K562 (cell line): ENCODE data around the gene TXLNB. TPM values are rescaled to one million over a fixed set of nuclear protein-coding genes. Genes with fewer than 3 reads are reported as not detected.

Source experiments
- ATAC-seq: fragments of 200-7000 bp; cut with Tn5 transposase; 3 replicates; pipeline ENCODE4 v1.9.1; 2020; ENCODE audit warnings: moderate library complexity
- BruUV-seq: library from RNA; stranded (reverse); fragments of 400-500 nt; replicated peaks from 2 replicates; lab custom pipeline; 2021; lab: Mats Ljungman, UMichigan
- CTCF ChIA-PET: fragments of 300-600 bp; formaldehyde crosslinking; extraction: SDS; loops from one replicate; lab custom pipeline; 2021; ENCODE audit warnings: low intra/inter-chr PET ratio; lab: Yijun Ruan, JAX
- POLR2A ChIA-PET: fragments of 300-600, 350-650 bp; sonication (Branson Sonifier 250); formaldehyde crosslinking; extraction: SDS; loops from one replicate; lab custom pipeline; 2021; ENCODE audit warnings: antibody characterized with exemption, inconsistent platforms; lab: Yijun Ruan, JAX
- DNase-seq, 4 experiments: peaks; one replicate each; pipeline versions ENCODE4 v3.0.0 to v3.0.0-alpha.2; 2011 to 2018; ENCODE audit warnings: low spot score in 3 of 4, mixed read lengths in 3 of 4; ENCODE audit errors: extremely low read depth in 1 of 4
- FAIRE-seq: peaks from 2 replicates; lab custom pipeline; 2011; peaks lifted over from hg19 to GRCh38; lab: Jason Lieb, UNC
- H2AFZ ChIP-seq: 2 replicates; pipeline ENCODE4 v1.6.0; 2011; ENCODE audit warnings: low read depth, low read length, control low read depth, inconsistent platforms
- H3K27ac ChIP-seq: fragments of 200-600 bp; 3 replicates; pipeline ENCODE4 v1.8.0; 2011; ENCODE audit warnings: low read depth, mild to moderate bottlenecking, control low read depth, inconsistent platforms, low read length, moderate library complexity, mixed read lengths; ENCODE audit errors: extremely low read depth
- H3K27me3 ChIP-seq, 2 experiments: fragments of 300-600 bp in 1 of 2; 2 replicates in 1 of 2; 3 replicates in 1 of 2; pipeline versions ENCODE4 v1.6.0 to v1.8.0; 2011; ENCODE audit warnings: inconsistent platforms in 2 of 2, low read length in 2 of 2, mild to moderate bottlenecking in 1 of 2, mixed read lengths in 1 of 2, moderate library complexity in 1 of 2; ENCODE audit not compliant: control insufficient read depth in 2 of 2, insufficient read depth in 2 of 2
- H3K36me3 ChIP-seq: fragments of 300-600 bp; 3 replicates; pipeline ENCODE4 v1.8.0; 2011; ENCODE audit warnings: mild to moderate bottlenecking, low read length, inconsistent platforms; ENCODE audit not compliant: control insufficient read depth, insufficient read depth
- H3K4me1 ChIP-seq, 2 experiments: fragments of 200-600 bp in 1 of 2; replicated peaks in 1 of 2; 2 replicates in 1 of 2; 3 replicates in 1 of 2; pipeline versions ENCODE4 v1.5.1 to v1.8.0; 2011; ENCODE audit warnings: inconsistent platforms in 2 of 2, low read length in 2 of 2, mild to moderate bottlenecking in 1 of 2, mixed read lengths in 1 of 2, moderate library complexity in 1 of 2; ENCODE audit not compliant: control insufficient read depth in 2 of 2, insufficient read depth in 2 of 2
- H3K4me2 ChIP-seq: 2 replicates; pipeline ENCODE4 v1.6.1; 2011; ENCODE audit warnings: low read length, control low read depth, inconsistent platforms, mixed read lengths; ENCODE audit not compliant: insufficient read depth
- H3K4me3 ChIP-seq: fragments of 200-600 bp; sonication (generic), shearing (Covaris generic); 2 replicates; pipeline ENCODE4 v1.5.1; 2016; ENCODE audit warnings: control low read depth, inconsistent platforms
- H3K79me2 ChIP-seq: fragments of 200-600 bp; 3 replicates; pipeline ENCODE4 v1.8.0; 2011; ENCODE audit warnings: low read length, inconsistent platforms; ENCODE audit not compliant: control insufficient read depth, insufficient read depth
- H3K9ac ChIP-seq, 2 experiments: 2 replicates each; pipeline versions ENCODE4 v1.6.0 to v1.6.1; 2011; ENCODE audit warnings: low read depth in 2 of 2, low read length in 2 of 2, control low read depth in 1 of 2, inconsistent platforms in 1 of 2, mild to moderate bottlenecking in 1 of 2, mixed read lengths in 1 of 2; ENCODE audit not compliant: insufficient read depth in 1 of 2
- H3K9me1 ChIP-seq: one replicate; pipeline ENCODE4 v1.6.0; 2011; ENCODE audit warnings: inconsistent platforms, mild to moderate bottlenecking, low read length, moderate library complexity; ENCODE audit not compliant: control insufficient read depth, insufficient read depth
- H3K9me3 ChIP-seq: replicated peaks from 2 replicates; pipeline ENCODE4 v1.5.1; 2011; ENCODE audit warnings: low read depth, low read length, inconsistent platforms; ENCODE audit not compliant: control insufficient read depth, insufficient read depth
- H4K20me1 ChIP-seq: replicated peaks from 2 replicates; pipeline ENCODE4 v1.6.1; 2011; ENCODE audit warnings: low read length, inconsistent platforms, mixed read lengths; ENCODE audit not compliant: control insufficient read depth, insufficient read depth
- FOXM1 ChIP-seq, 2 experiments: fragments of 450-650 bp in 1 of 2; sonication (generic) in 1 of 2; formaldehyde crosslinking in 1 of 2; IDR thresholded peaks; 2 replicates each; pipeline versions ENCODE4 v1.6.1 to v1.9.0; 2017 to 2022; ENCODE audit warnings: low read depth in 2 of 2, mild to moderate bottlenecking in 2 of 2, missing genetic modification reagents in 1 of 2, moderate library complexity in 1 of 2
- GTF2A2 ChIP-seq: IDR thresholded peaks from 2 replicates; pipeline ENCODE4 v1.6.1; 2016; ENCODE audit warnings: mild to moderate bottlenecking, missing genetic modification characterization, missing compliant biosample characterization
- KDM2B ChIP-seq: fragments of 250-450 bp; sonication (Bioruptor Pico); IDR thresholded peaks from 2 replicates; pipeline ENCODE4 v1.8.0; 2021; ENCODE audit warnings: mild to moderate bottlenecking, moderate library complexity
- MAFF ChIP-seq: IDR thresholded peaks from 2 replicates; pipeline ENCODE4 v1.6.1; 2012; ENCODE audit warnings: low read length, improper control_type of control experiment
- MTA1 ChIP-seq: fragments of 450-650 bp; IDR thresholded peaks from 2 replicates; pipeline ENCODE4 v1.6.1; 2017; ENCODE audit warnings: borderline replicate concordance
- RBM22 ChIP-seq: fragments of 200-400 bp; formaldehyde crosslinking; IDR thresholded peaks from 2 replicates; pipeline ENCODE4 v1.6.1; 2018; ENCODE audit warnings: low read length, low read depth; ENCODE audit not compliant: poor library complexity, severe bottlenecking
- SRSF7 ChIP-seq: fragments of 200-400 bp; formaldehyde crosslinking; optimal IDR thresholded peaks from 2 replicates; pipeline ENCODE3; 2017; ENCODE audit warnings: mild to moderate bottlenecking, low read depth, low read length
- WGBS: fragments of 100-300 bp; shearing (Covaris generic); methylation state at CpG from one replicate; pipeline ENCODE4 v1.1.6; 2016; ENCODE audit warnings: low coverage, mixed read lengths; ENCODE audit not compliant: insufficient coverage; ENCODE audit errors: missing lambda C conversion rate; 5-methylcytosine and 5-hydroxymethylcytosine counted together
- in situ Hi-C: fragments of 300-500 bp; cut with MboI; formaldehyde crosslinking; loops from 4 replicates; pipeline ENCODE4 v1.15.0; 2018; ENCODE audit warnings: inconsistent platforms, mixed read lengths
- intact Hi-C: fragments of 100-400 bp; cut with micrococcal nuclease; formaldehyde crosslinking; loops from 2 replicates; pipeline ENCODE4 v1.14.2; 2022
- polyA plus RNA-seq, 8 experiments: library from polyadenylated mRNA; depleted of rRNA in 4 of 8; stranded (reverse) in 5 of 8; unstranded in 3 of 8; fragments of >200 nt; fragmentation: Nextera tagmentation in 2 of 8; fragmentation: Illumina TruSeq in 1 of 8; extraction: Ambion mirVana in 2 of 8; extraction: Trizol in 1 of 8; gene quantifications; 2 replicates each; pipeline versions ENCODE4 v1.2.1 to v1.2.3, GENCODE V29; 2011 to 2014; ENCODE audit warnings: inconsistent platforms in 1 of 8, missing spikeins in 1 of 8
- total RNA-seq, 7 experiments: library from RNA; depleted of rRNA in 6 of 7; stranded (reverse); fragments of >200 nt in 6 of 7; fragmentation: Illumina TruSeq in 2 of 7; extraction: Trizol in 2 of 7; gene quantifications; 2 replicates each; pipeline versions ENCODE4 v1.2.1 to v1.2.3, GENCODE V29; 2011 to 2021; ENCODE audit warnings: low replicate concordance in 1 of 7
- TF ChIP-seq, protein P1 (sequence below): fragments of 250-450 bp; sonication (Bioruptor Pico); IDR thresholded peaks from 2 replicates; pipeline ENCODE4 v1.4.0; 2020; ENCODE audit warnings: mild to moderate bottlenecking, moderate library complexity
- TF ChIP-seq, protein P2 (sequence below): fragments of 250-450 bp; sonication (Bioruptor Pico); IDR thresholded peaks from 2 replicates; pipeline ENCODE4 v1.4.0; 2020
- TF ChIP-seq, protein P3 (sequence below): IDR thresholded peaks from 2 replicates; pipeline ENCODE4 v1.6.1; 2011; ENCODE audit warnings: borderline replicate concordance, low read depth, mild to moderate bottlenecking, moderate library complexity, low read length; ENCODE audit not compliant: insufficient read depth, poor library complexity, severe bottlenecking

TXLNB gene
- total and polyA plus RNA-seq, 9 of the 15 experiments (the other 6 are each of a cell fraction or from before 2014, with no cell fraction given): not detected

DNA sequence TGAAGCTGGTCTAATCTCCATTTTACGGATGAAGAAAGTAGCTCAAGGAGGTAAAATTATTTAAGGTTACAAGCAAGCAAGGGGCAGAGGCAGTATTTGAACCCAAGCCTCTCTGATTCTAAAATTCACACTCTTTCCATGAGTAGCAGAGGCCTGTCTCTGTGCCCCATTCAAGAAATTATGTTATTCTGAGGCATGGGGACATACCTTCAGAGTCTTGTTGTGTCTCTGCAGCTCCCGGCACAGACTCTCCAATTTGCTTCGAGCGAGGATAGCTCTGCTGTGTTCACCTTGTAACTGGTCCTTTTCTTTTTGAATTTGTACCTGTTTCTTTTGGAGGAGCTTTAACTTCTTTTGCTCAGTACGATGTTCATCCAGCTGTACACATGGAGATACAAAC is 21.5 kb downstream of the TXLNB start:
- Histone ChIP-seq H3K27ac (no peak overlapping the region), H3K79me2 (no peaks in the 10 kb centered on the region), H3K4me3 (no peak overlapping the region), H3K9me1 (no peaks in the 10 kb centered on the region), H3K4me1 (no peaks in the 10 kb centered on the region), H4K20me1 (no peaks in the 10 kb centered on the region), H2AFZ (no peak overlapping the region), H3K4me2 (no peak overlapping the region), H3K9me3 (no peaks in the 10 kb centered on the region), H3K9ac (no peak overlapping the region), H3K36me3 (no peaks in the 10 kb centered on the region), H3K27me3 (peaks cover 0 to 6% of the 10 kb centered on the region in 2 experiments; a peak in 2 of 5 replicates)
- ATAC-seq: no peak
- no peak for DNase-seq
- intact Hi-C loops (no loop called here), in situ Hi-C loops (no loop called here)
- ChIA-PET POLR2A (interaction anchor here (0.5 to 1.3 kb wide), 2 partner anchors 11 to 13 kb away, joined by 3 read pairs; no protein-coding TSS in a partner anchor), CTCF (no interaction called here)
- FAIRE-seq: no peak
- WGBS: 0% methylated on average over 5 of the region's 5 CpGs
- no TSS peak for BruUV-seq
- TF ChIP-seq MAFF (no peak), RBM22 (no peak), KDM2B (CRISPR knock-in tag) (no peak), MTA1 (no peak), FOXM1 (IDR thresholded peaks at IDR 0.05; ENCODE audit: low read depth) (no peak), FOXM1 (CRISPR knock-in tag; IDR thresholded peaks at IDR 0.05; ENCODE audit: low read depth) (no peak), GTF2A2 (no peak), SRSF7 (no peak)
- TF ChIP-seq, protein P1, sequence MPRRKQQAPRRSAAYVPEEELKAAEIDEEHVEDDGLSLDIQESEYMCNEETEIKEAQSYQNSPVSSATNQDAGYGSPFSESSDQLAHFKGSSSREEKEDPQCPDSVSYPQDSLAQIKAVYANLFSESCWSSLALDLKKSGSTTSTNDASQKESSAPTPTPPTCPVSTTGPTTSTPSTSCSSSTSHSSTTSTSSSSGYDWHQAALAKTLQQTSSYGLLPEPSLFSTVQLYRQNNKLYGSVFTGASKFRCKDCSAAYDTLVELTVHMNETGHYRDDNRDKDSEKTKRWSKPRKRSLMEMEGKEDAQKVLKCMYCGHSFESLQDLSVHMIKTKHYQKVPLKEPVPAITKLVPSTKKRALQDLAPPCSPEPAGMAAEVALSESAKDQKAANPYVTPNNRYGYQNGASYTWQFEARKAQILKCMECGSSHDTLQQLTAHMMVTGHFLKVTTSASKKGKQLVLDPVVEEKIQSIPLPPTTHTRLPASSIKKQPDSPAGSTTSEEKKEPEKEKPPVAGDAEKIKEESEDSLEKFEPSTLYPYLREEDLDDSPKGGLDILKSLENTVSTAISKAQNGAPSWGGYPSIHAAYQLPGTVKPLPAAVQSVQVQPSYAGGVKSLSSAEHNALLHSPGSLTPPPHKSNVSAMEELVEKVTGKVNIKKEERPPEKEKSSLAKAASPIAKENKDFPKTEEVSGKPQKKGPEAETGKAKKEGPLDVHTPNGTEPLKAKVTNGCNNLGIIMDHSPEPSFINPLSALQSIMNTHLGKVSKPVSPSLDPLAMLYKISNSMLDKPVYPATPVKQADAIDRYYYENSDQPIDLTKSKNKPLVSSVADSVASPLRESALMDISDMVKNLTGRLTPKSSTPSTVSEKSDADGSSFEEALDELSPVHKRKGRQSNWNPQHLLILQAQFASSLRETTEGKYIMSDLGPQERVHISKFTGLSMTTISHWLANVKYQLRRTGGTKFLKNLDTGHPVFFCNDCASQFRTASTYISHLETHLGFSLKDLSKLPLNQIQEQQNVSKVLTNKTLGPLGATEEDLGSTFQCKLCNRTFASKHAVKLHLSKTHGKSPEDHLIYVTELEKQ (CRISPR knock-in tag): no peak
- TF ChIP-seq, protein P2, sequence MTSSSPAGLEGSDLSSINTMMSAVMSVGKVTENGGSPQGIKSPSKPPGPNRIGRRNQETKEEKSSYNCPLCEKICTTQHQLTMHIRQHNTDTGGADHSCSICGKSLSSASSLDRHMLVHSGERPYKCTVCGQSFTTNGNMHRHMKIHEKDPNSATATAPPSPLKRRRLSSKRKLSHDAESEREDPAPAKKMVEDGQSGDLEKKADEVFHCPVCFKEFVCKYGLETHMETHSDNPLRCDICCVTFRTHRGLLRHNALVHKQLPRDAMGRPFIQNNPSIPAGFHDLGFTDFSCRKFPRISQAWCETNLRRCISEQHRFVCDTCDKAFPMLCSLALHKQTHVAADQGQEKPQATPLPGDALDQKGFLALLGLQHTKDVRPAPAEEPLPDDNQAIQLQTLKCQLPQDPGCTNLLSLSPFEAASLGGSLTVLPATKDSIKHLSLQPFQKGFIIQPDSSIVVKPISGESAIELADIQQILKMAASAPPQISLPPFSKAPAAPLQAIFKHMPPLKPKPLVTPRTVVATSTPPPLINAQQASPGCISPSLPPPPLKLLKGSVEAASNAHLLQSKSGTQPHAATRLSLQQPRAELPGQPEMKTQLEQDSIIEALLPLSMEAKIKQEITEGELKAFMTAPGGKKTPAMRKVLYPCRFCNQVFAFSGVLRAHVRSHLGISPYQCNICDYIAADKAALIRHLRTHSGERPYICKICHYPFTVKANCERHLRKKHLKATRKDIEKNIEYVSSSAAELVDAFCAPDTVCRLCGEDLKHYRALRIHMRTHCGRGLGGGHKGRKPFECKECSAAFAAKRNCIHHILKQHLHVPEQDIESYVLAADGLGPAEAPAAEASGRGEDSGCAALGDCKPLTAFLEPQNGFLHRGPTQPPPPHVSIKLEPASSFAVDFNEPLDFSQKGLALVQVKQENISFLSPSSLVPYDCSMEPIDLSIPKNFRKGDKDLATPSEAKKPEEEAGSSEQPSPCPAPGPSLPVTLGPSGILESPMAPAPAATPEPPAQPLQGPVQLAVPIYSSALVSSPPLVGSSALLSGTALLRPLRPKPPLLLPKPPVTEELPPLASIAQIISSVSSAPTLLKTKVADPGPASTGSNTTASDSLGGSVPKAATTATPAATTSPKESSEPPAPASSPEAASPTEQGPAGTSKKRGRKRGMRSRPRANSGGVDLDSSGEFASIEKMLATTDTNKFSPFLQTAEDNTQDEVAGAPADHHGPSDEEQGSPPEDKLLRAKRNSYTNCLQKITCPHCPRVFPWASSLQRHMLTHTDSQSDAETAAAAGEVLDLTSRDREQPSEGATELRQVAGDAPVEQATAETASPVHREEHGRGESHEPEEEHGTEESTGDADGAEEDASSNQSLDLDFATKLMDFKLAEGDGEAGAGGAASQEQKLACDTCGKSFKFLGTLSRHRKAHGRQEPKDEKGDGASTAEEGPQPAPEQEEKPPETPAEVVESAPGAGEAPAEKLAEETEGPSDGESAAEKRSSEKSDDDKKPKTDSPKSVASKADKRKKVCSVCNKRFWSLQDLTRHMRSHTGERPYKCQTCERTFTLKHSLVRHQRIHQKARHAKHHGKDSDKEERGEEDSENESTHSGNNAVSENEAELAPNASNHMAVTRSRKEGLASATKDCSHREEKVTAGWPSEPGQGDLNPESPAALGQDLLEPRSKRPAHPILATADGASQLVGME: no peak
- TF ChIP-seq, protein P3, sequence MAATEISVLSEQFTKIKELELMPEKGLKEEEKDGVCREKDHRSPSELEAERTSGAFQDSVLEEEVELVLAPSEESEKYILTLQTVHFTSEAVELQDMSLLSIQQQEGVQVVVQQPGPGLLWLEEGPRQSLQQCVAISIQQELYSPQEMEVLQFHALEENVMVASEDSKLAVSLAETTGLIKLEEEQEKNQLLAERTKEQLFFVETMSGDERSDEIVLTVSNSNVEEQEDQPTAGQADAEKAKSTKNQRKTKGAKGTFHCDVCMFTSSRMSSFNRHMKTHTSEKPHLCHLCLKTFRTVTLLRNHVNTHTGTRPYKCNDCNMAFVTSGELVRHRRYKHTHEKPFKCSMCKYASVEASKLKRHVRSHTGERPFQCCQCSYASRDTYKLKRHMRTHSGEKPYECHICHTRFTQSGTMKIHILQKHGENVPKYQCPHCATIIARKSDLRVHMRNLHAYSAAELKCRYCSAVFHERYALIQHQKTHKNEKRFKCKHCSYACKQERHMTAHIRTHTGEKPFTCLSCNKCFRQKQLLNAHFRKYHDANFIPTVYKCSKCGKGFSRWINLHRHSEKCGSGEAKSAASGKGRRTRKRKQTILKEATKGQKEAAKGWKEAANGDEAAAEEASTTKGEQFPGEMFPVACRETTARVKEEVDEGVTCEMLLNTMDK: no peak
